ENCODE measurements around the gene CAPZA1.

- TF ChIP-seq CTCF (conservative IDR thresholded peaks at IDR 0.05), result peak; percentile 80
- no peak for TF ChIP-seq ZFX (IDR thresholded peaks at IDR 0.05)
Measured at GRCh38 chr1:112614460-112615065, 5.1 kb upstream of the CAPZA1 start.
